ENCODE measurements around the gene METTL26.

Gene METTL26

DNA sequence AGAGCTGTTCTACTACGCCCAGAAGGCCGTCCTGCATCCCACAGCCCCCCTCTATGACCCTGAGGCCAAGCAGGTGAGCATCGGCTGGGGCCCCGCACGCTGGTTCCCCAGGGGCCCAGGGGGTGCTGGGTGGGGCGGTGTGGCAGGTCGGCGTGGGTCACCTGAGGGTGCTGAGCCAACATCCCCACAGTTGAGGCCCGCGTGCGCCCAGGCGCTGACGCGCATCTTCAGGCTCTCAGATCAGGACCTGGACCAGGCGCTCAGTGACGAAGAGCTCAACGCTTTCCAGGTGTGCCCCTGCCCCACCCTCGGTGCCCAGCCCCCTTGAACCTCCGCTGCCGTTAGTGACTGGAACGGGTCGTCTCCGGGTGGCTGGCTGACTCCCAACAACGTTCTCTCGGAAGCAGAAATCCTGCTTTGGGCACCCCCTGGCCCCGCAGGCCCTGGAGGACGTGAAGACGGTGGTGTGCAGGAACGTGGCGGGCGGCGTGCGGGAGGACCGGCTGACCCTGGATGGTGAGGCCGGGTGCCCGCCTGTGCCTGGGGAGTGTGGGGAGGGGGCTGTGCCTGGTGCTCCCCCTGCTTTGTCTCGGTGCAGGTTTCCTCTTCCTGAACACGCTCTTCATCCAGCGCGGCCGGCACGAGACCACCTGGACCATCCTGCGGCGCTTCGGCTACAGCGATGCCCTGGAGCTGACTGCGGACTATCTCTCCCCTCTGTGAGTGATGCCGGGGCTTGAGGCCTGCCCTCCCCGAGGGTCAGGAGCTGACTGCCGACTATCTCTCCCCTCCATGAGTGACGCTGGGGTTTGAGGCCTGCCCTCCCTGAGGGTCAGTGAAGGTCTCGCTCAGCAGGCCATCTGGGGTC lies 34.6 kb upstream of the METTL26 start:
- TF ChIP-seq GATA2 (IDR thresholded peaks at IDR 0.05; ENCODE audit: low read depth, low read length), result no peak
- no peak for TF ChIP-seq GATA3 (IDR thresholded peaks at IDR 0.05; ENCODE audit: low read depth, low read length)

DNA sequence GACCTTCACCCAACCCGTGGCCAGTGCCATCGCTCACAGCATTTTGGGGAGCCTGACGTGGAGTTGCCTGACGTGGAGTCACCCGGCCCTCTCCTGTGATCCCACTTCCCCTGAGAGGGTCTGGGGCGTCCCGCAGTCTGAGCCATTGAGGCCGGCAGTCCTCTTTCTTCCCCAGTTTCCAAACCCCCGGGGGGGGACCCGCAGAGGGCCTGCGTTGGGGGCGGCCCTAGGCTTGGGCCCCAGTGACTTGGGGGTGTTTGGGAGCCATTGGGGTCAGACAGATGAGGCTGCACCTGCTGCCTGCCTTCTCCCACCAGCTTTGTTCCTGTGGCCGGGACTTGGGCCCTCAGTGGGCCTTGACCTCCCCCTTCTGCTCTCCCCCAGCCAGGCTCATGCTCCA lies 33.6 kb upstream of the METTL26 start:
- TF ChIP-seq GATA3 (IDR thresholded peaks at IDR 0.05; ENCODE audit: low read depth, low read length) (no peak), GATA2 (IDR thresholded peaks at IDR 0.05; ENCODE audit: low read depth, low read length) (no peak)

GRCh38 chr16:668519-669171 lies 32.5 kb upstream of the METTL26 start:
- TF ChIP-seq GATA2 (IDR thresholded peaks at IDR 0.05; ENCODE audit: low read depth, low read length), result no peak
- no peak for TF ChIP-seq GATA3 (IDR thresholded peaks at IDR 0.05; ENCODE audit: low read depth, low read length)

GRCh38 chr16:667780-668518 lies 31.8 kb upstream of the METTL26 start, which contains the start of gene RHOT2:
RHOT2 (plus strand) TSS chr16:668132; CDS start chr16:668200, 68 bp downstream.
- TF ChIP-seq GATA3 (IDR thresholded peaks at IDR 0.05; ENCODE audit: low read depth, low read length) (no peak), GATA2 (IDR thresholded peaks at IDR 0.05; ENCODE audit: low read depth, low read length) (no peak)

GRCh38 chr16:667113-667779 lies 31.1 kb upstream of the METTL26 start:
- TF ChIP-seq GATA2 (IDR thresholded peaks at IDR 0.05; ENCODE audit: low read depth, low read length) (no peak), GATA3 (IDR thresholded peaks at IDR 0.05; ENCODE audit: low read depth, low read length) (no peak)

GRCh38 chr16:666572-666971 lies 30.5 kb upstream of the METTL26 start:
- TF ChIP-seq GATA2 (IDR thresholded peaks at IDR 0.05; ENCODE audit: low read depth, low read length) (no peak), GATA3 (IDR thresholded peaks at IDR 0.05; ENCODE audit: low read depth, low read length) (no peak)

- TF ChIP-seq GATA2 (IDR thresholded peaks at IDR 0.05; ENCODE audit: low read depth, low read length) (no peak), GATA3 (IDR thresholded peaks at IDR 0.05; ENCODE audit: low read depth, low read length) (no peak)
Observed at GRCh38 chr16:662597-662996, 26.5 kb upstream of the METTL26 start.

- no peak for TF ChIP-seq GATA2 (IDR thresholded peaks at IDR 0.05; ENCODE audit: low read depth, low read length)
- TF ChIP-seq GATA3 (IDR thresholded peaks at IDR 0.05; ENCODE audit: low read depth, low read length), result no peak
Observed at GRCh38 chr16:662095-662494, 26.0 kb upstream of the METTL26 start.

DNA sequence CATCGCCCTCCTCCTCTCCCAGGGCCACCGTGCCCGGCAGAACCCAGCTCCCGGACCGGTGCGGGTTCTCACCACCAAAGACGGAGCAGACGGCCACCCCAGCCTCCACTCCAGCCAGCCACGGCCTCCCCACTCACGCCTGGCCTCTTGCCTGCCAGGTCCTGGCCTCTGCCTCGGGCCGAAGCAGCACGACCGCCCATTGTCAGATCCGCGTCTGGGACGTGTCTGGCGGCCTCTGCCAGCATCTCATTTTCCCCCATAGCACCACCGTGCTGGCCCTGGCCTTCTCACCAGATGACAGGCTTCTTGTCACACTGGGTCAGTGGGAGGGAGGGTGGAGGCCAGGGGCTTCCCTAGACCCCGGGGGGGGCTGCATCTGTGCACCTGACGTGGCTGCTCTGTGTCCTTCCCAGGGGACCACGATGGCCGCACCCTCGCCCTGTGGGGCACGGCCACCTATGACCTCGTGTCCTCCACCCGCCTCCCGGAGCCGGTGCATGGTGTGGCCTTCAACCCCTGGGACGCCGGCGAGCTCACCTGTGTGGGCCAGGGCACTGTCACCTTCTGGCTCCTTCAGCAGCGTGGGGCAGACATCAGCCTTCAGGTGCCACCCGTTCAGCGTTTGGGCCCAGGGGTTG lies 25.2 kb upstream of the METTL26 start:
- TF ChIP-seq GATA2 (IDR thresholded peaks at IDR 0.05; ENCODE audit: low read depth, low read length) (no peak), GATA3 (IDR thresholded peaks at IDR 0.05; ENCODE audit: low read depth, low read length) (no peak)

DNA sequence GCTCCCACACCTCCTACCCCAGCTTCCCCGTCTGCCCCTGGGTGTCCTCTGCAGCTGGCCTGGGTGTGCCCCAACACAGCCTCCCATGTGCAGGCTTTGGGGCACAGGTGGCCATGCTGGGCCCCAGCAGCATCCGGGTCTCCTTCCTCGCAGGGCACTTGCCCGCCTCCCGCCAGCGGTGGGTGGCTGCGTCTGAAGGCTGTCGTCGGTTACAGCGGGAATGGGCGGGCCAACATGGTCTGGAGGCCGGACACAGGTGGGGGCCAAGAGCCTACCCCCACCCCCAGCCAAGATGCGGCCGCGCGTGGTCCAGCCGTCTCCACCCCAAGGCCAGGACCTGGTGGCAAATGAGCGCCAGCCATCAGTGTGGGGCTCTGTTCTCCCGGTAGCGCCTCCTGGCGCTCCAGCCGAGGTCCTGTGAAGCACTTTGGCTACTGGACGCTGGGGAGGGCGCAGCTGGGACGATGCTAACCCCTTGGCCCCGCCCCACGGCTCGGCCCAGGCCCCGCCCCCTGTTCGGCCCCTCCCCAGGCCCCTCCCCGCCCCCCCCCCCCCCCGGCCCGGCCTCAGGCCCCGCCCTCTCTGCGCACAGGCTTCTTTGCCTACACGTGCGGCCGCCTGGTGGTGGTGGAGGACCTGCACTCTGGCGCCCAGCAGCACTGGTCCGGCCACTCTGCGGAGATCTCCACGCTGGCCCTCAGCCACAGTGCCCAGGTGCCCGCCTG lies 24.5 kb upstream of the METTL26 start:
- TF ChIP-seq GATA3 (IDR thresholded peaks at IDR 0.05; ENCODE audit: low read depth, low read length), result no peak
- no peak for TF ChIP-seq GATA2 (IDR thresholded peaks at IDR 0.05; ENCODE audit: low read depth, low read length)

DNA sequence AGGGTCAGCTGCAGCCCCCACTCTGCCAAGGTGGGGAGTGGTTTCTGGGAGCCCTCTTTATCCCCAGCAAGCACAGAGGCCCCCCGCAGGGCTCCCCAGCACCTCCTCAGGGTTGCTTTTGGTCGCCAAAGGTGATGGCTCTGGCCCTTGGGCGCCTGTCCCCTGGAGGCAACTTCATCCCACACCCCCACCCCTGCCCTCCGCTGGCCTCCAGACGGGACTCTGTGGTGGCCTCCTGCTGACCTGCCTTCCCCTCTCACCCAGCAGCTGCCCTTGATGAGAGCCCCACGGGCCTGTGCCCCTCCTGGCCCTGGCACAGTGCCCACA lies 24.0 kb upstream of the METTL26 start:
- TF ChIP-seq GATA2 (IDR thresholded peaks at IDR 0.05; ENCODE audit: low read depth, low read length) (no peak), GATA3 (IDR thresholded peaks at IDR 0.05; ENCODE audit: low read depth, low read length) (no peak)

DNA sequence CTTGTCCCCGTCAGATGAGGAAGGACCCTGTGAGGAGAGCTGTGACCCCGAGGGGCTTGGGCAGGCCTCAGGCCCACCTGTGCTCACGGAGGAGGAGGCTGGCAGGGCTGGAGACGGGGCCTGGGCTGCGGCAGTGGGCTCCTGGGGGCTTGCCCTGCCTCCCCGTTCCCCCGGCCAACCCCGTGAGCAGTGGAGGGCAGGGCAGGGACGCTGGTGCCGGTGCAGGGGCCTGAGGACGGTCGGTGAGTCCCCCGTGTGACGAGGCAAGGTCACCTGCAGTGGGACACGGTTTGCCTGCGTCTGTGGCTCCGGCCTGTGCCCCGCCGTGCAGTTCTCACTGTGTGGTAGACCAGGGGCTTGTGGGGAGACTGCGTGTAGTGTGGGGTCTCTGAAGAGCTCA lies 23.5 kb upstream of the METTL26 start:
- TF ChIP-seq GATA3 (IDR thresholded peaks at IDR 0.05; ENCODE audit: low read depth, low read length) (no peak), GATA2 (IDR thresholded peaks at IDR 0.05; ENCODE audit: low read depth, low read length) (no peak)
